WTC11 (cell line): ENCODE results near the gene COG8. TPM values are rescaled to one million over a fixed set of nuclear protein-coding genes. Genes with fewer than 3 reads are reported as not detected.

Source experiments
- ATAC-seq: fragments of 200-7000 bp; cut with Tn5 transposase; 2 replicates; pipeline ENCODE4 v1.10.0; 2021; ENCODE audit warnings: mild to moderate bottlenecking, moderate library complexity
- CTCF ChIA-PET: fragments of 300-600 bp; sonication (Branson Sonifier 250); formaldehyde crosslinking; loops from one replicate; lab custom pipeline; 2021; ENCODE audit warnings: antibody characterized with exemption; lab: Charles Lee
- POLR2A ChIA-PET: fragments of 350-600 bp; sonication (Branson Sonifier 250); formaldehyde crosslinking; loops from one replicate; lab custom pipeline; 2021; ENCODE audit warnings: antibody characterized with exemption; lab: Charles Lee
- DNase-seq: peaks from one replicate; pipeline ENCODE4 v3.0.0; 2021; ENCODE audit warnings: low spot score
- H3K27ac Mint-ChIP-seq: 2 replicates; pipeline ENCODE4 v1.8.0; 2021; ENCODE audit warnings: mixed read lengths
- H3K27me3 Mint-ChIP-seq: 2 replicates; pipeline ENCODE4 v1.8.0; 2021; ENCODE audit warnings: low read depth, mild to moderate bottlenecking, moderate library complexity, mixed read lengths
- H3K36me3 Mint-ChIP-seq: 2 replicates; pipeline ENCODE4 v1.8.0; 2021; ENCODE audit warnings: mixed read lengths
- H3K4me1 Mint-ChIP-seq: 2 replicates; pipeline ENCODE4 v1.8.0; 2022; ENCODE audit warnings: mixed read lengths
- H3K4me3 Mint-ChIP-seq: 2 replicates; pipeline ENCODE4 v1.8.0; 2021; ENCODE audit warnings: mild to moderate bottlenecking, moderate library complexity, mixed read lengths
- H3K9me3 Mint-ChIP-seq: 2 replicates; pipeline ENCODE4 v1.8.0; 2021; ENCODE audit warnings: mixed read lengths
- ATF1 ChIP-seq: sonication (generic); formaldehyde crosslinking; IDR thresholded peaks from 2 replicates; pipeline ENCODE4 v1.8.1; 2023; ENCODE audit warnings: mild to moderate bottlenecking, moderate library complexity, missing genetic modification reagents
- FOXK1 ChIP-seq: sonication (generic); formaldehyde crosslinking; IDR thresholded peaks from 2 replicates; pipeline ENCODE4 v1.8.0; 2022; ENCODE audit warnings: mild to moderate bottlenecking, moderate library complexity, missing genetic modification reagents
- FOXP1 ChIP-seq: sonication (generic); formaldehyde crosslinking; IDR thresholded peaks from 2 replicates; pipeline ENCODE4 v1.8.0; 2022; ENCODE audit warnings: missing genetic modification reagents, mild to moderate bottlenecking, moderate library complexity, borderline replicate concordance
- HMGA2 ChIP-seq: fragments of 250-450 bp; sonication (Bioruptor Pico); IDR thresholded peaks from 2 replicates; pipeline ENCODE4 v1.4.0; 2021; ENCODE audit warnings: mild to moderate bottlenecking, moderate library complexity
- NFE2L1 ChIP-seq: sonication (generic); formaldehyde crosslinking; IDR thresholded peaks from 2 replicates; pipeline ENCODE4 v1.8.1; 2023; ENCODE audit warnings: missing genetic modification reagents
- NR2C2 ChIP-seq: sonication (generic); formaldehyde crosslinking; IDR thresholded peaks from 2 replicates; pipeline ENCODE4 v1.8.0; 2022; ENCODE audit warnings: mild to moderate bottlenecking, missing genetic modification reagents
- PRRX2 ChIP-seq: fragments of 250-450 bp; sonication (Bioruptor Pico); IDR thresholded peaks from 2 replicates; pipeline ENCODE4 v1.8.0; 2021; ENCODE audit warnings: mild to moderate bottlenecking
- SMAD3 ChIP-seq: sonication (generic); formaldehyde crosslinking; IDR thresholded peaks from 2 replicates; pipeline ENCODE4 v1.8.0; 2022; ENCODE audit warnings: missing genetic modification reagents, mild to moderate bottlenecking, borderline replicate concordance
- TEAD1 ChIP-seq: sonication (generic); formaldehyde crosslinking; IDR thresholded peaks from 2 replicates; pipeline ENCODE4 v1.8.0; 2022; ENCODE audit warnings: mild to moderate bottlenecking, missing genetic modification reagents
- ZNF138 ChIP-seq: sonication (generic); formaldehyde crosslinking; conservative IDR thresholded peaks from 2 replicates; pipeline ENCODE4 v1.8.1; 2022; ENCODE audit warnings: mild to moderate bottlenecking, moderate library complexity, missing genetic modification reagents
- total RNA-seq: library from RNA; stranded (reverse); gene quantifications from 3 replicates; pipeline ENCODE4 v1.2.3, GENCODE V29; 2021
- TF ChIP-seq, protein P1 (sequence below): sonication (generic); formaldehyde crosslinking; IDR thresholded peaks from 2 replicates; pipeline ENCODE4 v1.8.1; 2022; ENCODE audit warnings: low read depth, missing genetic modification reagents, borderline replicate concordance
- TF ChIP-seq, protein P2 (sequence below): sonication (generic); formaldehyde crosslinking; IDR thresholded peaks from 2 replicates; pipeline ENCODE4 v1.8.0; 2022; ENCODE audit warnings: missing genetic modification reagents
- TF ChIP-seq, protein P3 (sequence below): sonication (generic); formaldehyde crosslinking; IDR thresholded peaks from 2 replicates; pipeline ENCODE4 v1.8.1; 2023; ENCODE audit warnings: mild to moderate bottlenecking, moderate library complexity, missing genetic modification reagents
- TF ChIP-seq, protein P4 (sequence below): sonication (generic); formaldehyde crosslinking; IDR thresholded peaks from 2 replicates; pipeline ENCODE4 v1.8.0; 2023; ENCODE audit warnings: missing genetic modification reagents, mild to moderate bottlenecking, borderline replicate concordance
- TF ChIP-seq, protein P5 (sequence below): sonication (generic); formaldehyde crosslinking; IDR thresholded peaks from 2 replicates; pipeline ENCODE4 v1.8.0; 2022; ENCODE audit warnings: mild to moderate bottlenecking, missing genetic modification reagents

Gene COG8
- total RNA-seq, 1 experiment from 2014 or later: 56.5 TPM

DNA sequence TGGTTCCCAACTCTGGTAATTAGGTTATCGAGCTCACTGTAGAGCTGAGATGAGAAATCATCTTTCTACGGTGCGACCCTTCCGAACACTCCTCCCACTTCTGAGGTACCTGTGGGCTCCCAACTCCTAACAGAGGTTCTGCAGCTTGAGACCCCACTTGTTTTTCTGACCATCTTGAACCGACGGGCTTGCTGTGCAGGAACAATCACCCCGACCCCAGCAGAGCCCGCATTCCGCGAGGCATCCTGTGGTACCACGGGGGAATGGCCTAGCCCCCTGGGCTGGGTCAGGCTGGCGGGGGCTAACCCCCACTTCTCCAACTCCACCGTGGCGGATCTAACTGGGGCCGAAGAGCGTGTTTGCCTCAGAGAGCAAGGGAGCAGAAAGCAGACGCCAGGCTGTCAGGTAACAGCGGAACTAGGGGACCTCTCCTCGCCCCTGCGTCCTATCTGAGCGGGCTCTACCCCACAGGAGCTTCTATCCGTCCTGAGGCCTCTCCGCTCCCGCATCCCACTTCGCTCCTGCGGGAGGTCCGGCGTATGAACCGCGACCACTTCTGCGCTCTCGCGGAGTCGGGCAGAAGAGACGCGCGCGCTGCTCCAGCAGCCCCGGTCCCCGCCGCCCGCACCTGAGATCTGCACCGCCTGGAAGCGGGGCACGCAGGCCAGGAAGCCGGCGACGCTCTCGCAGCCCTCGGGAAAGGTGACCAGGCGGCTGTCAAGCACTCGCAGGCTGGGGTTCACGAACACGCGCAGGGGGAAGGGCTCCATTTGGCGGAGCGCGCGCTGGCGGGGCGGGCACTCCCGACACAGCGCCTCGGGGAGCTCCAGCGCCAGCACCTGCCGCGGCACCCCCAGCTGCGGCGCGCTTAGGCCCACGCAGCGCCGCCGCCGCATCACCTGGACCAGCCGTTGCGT lies 9.7 kb downstream of the COG8 start:
- Mint-ChIP-seq H3K9me3 (no peaks in the 10 kb centered on the region), H3K27me3 (no peaks in the 10 kb centered on the region), H3K4me3 (peak overlapping the region; percentile 85), H3K36me3 (peaks cover 57% of the 10 kb centered on the region), H3K27ac (peak overlapping the region; percentile 41; the same call in 1 of the 2 replicates), H3K4me1 (peaks cover 22% of the 10 kb centered on the region)
- peak; percentile 2; the same call in 1 of the 2 replicates for ATAC-seq
- CTCF ChIA-PET: interaction anchor here (0.9 kb wide), 1 partner anchor 9 kb away, joined by 3 read pairs; no protein-coding TSS in a partner anchor
- peak; percentile 49 for DNase-seq
- TF ChIP-seq, protein P1, sequence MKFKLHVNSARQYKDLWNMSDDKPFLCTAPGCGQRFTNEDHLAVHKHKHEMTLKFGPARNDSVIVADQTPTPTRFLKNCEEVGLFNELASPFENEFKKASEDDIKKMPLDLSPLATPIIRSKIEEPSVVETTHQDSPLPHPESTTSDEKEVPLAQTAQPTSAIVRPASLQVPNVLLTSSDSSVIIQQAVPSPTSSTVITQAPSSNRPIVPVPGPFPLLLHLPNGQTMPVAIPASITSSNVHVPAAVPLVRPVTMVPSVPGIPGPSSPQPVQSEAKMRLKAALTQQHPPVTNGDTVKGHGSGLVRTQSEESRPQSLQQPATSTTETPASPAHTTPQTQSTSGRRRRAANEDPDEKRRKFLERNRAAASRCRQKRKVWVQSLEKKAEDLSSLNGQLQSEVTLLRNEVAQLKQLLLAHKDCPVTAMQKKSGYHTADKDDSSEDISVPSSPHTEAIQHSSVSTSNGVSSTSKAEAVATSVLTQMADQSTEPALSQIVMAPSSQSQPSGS (CRISPR knock-in tag): no peak
- TF ChIP-seq, protein P2, sequence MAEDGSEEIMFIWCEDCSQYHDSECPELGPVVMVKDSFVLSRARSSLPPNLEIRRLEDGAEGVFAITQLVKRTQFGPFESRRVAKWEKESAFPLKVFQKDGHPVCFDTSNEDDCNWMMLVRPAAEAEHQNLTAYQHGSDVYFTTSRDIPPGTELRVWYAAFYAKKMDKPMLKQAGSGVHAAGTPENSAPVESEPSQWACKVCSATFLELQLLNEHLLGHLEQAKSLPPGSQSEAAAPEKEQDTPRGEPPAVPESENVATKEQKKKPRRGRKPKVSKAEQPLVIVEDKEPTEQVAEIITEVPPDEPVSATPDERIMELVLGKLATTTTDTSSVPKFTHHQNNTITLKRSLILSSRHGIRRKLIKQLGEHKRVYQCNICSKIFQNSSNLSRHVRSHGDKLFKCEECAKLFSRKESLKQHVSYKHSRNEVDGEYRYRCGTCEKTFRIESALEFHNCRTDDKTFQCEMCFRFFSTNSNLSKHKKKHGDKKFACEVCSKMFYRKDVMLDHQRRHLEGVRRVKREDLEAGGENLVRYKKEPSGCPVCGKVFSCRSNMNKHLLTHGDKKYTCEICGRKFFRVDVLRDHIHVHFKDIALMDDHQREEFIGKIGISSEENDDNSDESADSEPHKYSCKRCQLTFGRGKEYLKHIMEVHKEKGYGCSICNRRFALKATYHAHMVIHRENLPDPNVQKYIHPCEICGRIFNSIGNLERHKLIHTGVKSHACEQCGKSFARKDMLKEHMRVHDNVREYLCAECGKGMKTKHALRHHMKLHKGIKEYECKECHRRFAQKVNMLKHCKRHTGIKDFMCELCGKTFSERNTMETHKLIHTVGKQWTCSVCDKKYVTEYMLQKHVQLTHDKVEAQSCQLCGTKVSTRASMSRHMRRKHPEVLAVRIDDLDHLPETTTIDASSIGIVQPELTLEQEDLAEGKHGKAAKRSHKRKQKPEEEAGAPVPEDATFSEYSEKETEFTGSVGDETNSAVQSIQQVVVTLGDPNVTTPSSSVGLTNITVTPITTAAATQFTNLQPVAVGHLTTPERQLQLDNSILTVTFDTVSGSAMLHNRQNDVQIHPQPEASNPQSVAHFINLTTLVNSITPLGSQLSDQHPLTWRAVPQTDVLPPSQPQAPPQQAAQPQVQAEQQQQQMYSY (CRISPR knock-in tag): 0 out of 2 replicates have a peak, but pooled peaks have one; percentile 16
- TF ChIP-seq HMGA2 (CRISPR knock-in tag) (no peak), NFE2L1 (no peak), PRRX2 (CRISPR knock-in tag) (no peak), TEAD1 (CRISPR knock-in tag) (no peak), ZNF138 (CRISPR knock-in tag) (peak; percentile 38; the same call in 1 of the 2 replicates), FOXK1 (CRISPR knock-in tag) (0 out of 2 replicates have a peak, but pooled peaks have one; percentile 4), FOXP1 (CRISPR knock-in tag) (0 out of 2 replicates have a peak, but pooled peaks have one; percentile 2), SMAD3 (CRISPR knock-in tag) (peak; percentile 39; the same call in 1 of the 2 replicates), NR2C2 (no peak), ATF1 (CRISPR knock-in tag) (0 out of 2 replicates have a peak, but pooled peaks have one; percentile 42)
- TF ChIP-seq, protein P3, sequence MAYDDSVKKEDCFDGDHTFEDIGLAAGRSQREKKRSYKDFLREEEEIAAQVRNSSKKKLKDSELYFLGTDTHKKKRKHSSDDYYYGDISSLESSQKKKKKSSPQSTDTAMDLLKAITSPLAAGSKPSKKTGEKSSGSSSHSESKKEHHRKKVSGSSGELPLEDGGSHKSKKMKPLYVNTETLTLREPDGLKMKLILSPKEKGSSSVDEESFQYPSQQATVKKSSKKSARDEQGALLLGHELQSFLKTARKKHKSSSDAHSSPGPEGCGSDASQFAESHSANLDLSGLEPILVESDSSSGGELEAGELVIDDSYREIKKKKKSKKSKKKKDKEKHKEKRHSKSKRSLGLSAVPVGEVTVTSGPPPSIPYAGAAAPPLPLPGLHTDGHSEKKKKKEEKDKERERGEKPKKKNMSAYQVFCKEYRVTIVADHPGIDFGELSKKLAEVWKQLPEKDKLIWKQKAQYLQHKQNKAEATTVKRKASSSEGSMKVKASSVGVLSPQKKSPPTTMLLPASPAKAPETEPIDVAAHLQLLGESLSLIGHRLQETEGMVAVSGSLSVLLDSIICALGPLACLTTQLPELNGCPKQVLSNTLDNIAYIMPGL (CRISPR knock-in tag): peak; percentile 24; the same call in 1 of the 2 replicates
- TF ChIP-seq, protein P4, sequence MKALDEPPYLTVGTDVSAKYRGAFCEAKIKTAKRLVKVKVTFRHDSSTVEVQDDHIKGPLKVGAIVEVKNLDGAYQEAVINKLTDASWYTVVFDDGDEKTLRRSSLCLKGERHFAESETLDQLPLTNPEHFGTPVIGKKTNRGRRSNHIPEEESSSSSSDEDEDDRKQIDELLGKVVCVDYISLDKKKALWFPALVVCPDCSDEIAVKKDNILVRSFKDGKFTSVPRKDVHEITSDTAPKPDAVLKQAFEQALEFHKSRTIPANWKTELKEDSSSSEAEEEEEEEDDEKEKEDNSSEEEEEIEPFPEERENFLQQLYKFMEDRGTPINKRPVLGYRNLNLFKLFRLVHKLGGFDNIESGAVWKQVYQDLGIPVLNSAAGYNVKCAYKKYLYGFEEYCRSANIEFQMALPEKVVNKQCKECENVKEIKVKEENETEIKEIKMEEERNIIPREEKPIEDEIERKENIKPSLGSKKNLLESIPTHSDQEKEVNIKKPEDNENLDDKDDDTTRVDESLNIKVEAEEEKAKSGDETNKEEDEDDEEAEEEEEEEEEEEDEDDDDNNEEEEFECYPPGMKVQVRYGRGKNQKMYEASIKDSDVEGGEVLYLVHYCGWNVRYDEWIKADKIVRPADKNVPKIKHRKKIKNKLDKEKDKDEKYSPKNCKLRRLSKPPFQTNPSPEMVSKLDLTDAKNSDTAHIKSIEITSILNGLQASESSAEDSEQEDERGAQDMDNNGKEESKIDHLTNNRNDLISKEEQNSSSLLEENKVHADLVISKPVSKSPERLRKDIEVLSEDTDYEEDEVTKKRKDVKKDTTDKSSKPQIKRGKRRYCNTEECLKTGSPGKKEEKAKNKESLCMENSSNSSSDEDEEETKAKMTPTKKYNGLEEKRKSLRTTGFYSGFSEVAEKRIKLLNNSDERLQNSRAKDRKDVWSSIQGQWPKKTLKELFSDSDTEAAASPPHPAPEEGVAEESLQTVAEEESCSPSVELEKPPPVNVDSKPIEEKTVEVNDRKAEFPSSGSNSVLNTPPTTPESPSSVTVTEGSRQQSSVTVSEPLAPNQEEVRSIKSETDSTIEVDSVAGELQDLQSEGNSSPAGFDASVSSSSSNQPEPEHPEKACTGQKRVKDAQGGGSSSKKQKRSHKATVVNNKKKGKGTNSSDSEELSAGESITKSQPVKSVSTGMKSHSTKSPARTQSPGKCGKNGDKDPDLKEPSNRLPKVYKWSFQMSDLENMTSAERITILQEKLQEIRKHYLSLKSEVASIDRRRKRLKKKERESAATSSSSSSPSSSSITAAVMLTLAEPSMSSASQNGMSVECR: peak; percentile 68; the same call in 1 of the 2 replicates
- TF ChIP-seq, protein P5, sequence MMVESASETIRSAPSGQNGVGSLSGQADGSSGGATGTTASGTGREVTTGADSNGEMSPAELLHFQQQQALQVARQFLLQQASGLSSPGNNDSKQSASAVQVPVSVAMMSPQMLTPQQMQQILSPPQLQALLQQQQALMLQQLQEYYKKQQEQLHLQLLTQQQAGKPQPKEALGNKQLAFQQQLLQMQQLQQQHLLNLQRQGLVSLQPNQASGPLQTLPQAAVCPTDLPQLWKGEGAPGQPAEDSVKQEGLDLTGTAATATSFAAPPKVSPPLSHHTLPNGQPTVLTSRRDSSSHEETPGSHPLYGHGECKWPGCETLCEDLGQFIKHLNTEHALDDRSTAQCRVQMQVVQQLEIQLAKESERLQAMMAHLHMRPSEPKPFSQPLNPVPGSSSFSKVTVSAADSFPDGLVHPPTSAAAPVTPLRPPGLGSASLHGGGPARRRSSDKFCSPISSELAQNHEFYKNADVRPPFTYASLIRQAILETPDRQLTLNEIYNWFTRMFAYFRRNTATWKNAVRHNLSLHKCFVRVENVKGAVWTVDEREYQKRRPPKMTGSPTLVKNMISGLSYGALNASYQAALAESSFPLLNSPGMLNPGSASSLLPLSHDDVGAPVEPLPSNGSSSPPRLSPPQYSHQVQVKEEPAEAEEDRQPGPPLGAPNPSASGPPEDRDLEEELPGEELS: no peak; the same call in 1 of the 2 replicates
- POLR2A ChIA-PET: interaction anchor here (0.6 to 1.1 kb wide), 5 partner anchors 9 to 959 kb away, joined by 3 to 4 read pairs (median 3); partner anchors contain the start of gene COG8
